ENCODE data around the gene RDX.

The RDX gene

GRCh38 chr11:110169738-110170137 is 126.7 kb downstream of the RDX start:
- no peak for DNase-seq (ENCODE audit: low spot score)

GRCh38 chr11:110168033-110168803 is 128.2 kb downstream of the RDX start:
- DNase-seq (ENCODE audit: low spot score): no peak

- no peak for DNase-seq (ENCODE audit: low spot score)
Observed at GRCh38 chr11:110165039-110165925, 131.1 kb downstream of the RDX start.

GRCh38 chr11:110162216-110162615 is 134.2 kb downstream of the RDX start:
- DNase-seq (ENCODE audit: low spot score): no peak

- no peak for DNase-seq (ENCODE audit: low spot score)
Observed at GRCh38 chr11:110161061-110161460, 135.4 kb downstream of the RDX start.

GRCh38 chr11:110160437-110160836 is 136.0 kb downstream of the RDX start:
- DNase-seq (ENCODE audit: low spot score): no peak

GRCh38 chr11:110160016-110160415 is 136.4 kb downstream of the RDX start:
- DNase-seq (ENCODE audit: low spot score): no peak

- no peak for DNase-seq (ENCODE audit: low spot score)
Observed at GRCh38 chr11:110159476-110159875, 136.9 kb downstream of the RDX start.

- DNase-seq (ENCODE audit: low spot score): no peak
Observed at GRCh38 chr11:110158317-110159200, 137.9 kb downstream of the RDX start.

GRCh38 chr11:110156503-110156902 is 139.9 kb downstream of the RDX start:
- DNase-seq (ENCODE audit: low spot score): no peak

GRCh38 chr11:110153474-110153873 is 142.9 kb downstream of the RDX start:
- DNase-seq (ENCODE audit: low spot score): no peak

- DNase-seq (ENCODE audit: low spot score): no peak
Observed at GRCh38 chr11:110152199-110152598, 144.2 kb downstream of the RDX start.

- DNase-seq (ENCODE audit: low spot score): peak; percentile 7
Observed at GRCh38 chr11:110148775-110149744, 147.4 kb downstream of the RDX start.

GRCh38 chr11:110147962-110148709 is 148.3 kb downstream of the RDX start:
- DNase-seq (ENCODE audit: low spot score): peak; percentile 46

GRCh38 chr11:110141812-110142211 is 154.6 kb downstream of the RDX start:
- no peak for DNase-seq (ENCODE audit: low spot score)

GRCh38 chr11:110134110-110134509 is 162.3 kb downstream of the RDX start:
- DNase-seq (ENCODE audit: low spot score): no peak

GRCh38 chr11:110133160-110133559 is 163.3 kb downstream of the RDX start:
- DNase-seq (ENCODE audit: low spot score): no peak

GRCh38 chr11:110131386-110132123 is 164.9 kb downstream of the RDX start:
- no peak for DNase-seq (ENCODE audit: low spot score)

GRCh38 chr11:110130642-110131238 is 165.7 kb downstream of the RDX start:
- DNase-seq (ENCODE audit: low spot score): no peak
